GM23338 (cell line): ENCODE data around the gene WNT9A. TPM values are rescaled to one million over a fixed set of nuclear protein-coding genes. Genes with fewer than 3 reads are reported as not detected.

Source experiments
- ATAC-seq: fragments of 200-7000 bp; cut with Tn5 transposase; 3 replicates; pipeline ENCODE4 v1.9.1; 2020
- DNase-seq: peaks from one replicate; pipeline ENCODE4 v3.0.0-alpha.2; 2015; ENCODE audit warnings: low spot score
- H2AFZ ChIP-seq: fragments of 200-600 bp; sonication (generic); 2 replicates; pipeline ENCODE4 v1.8.0; 2016; ENCODE audit warnings: antibody characterized with exemption, mild to moderate bottlenecking, moderate library complexity
- H3F3A ChIP-seq: fragments of 200-600 bp; sonication (generic); replicated peaks from 2 replicates; pipeline ENCODE4 v1.8.0; 2017; ENCODE audit warnings: antibody characterized with exemption, mixed run types, low read depth
- H3K27ac ChIP-seq: fragments of 200-600 bp; sonication (generic); 2 replicates; pipeline ENCODE4 v1.6.1; 2016; ENCODE audit warnings: low read depth
- H3K27me3 ChIP-seq: fragments of 200-600 bp; sonication (generic); 2 replicates; pipeline ENCODE4 v1.8.0; 2016; ENCODE audit warnings: mild to moderate bottlenecking, mixed run types, moderate library complexity; ENCODE audit not compliant: insufficient read depth
- H3K36me3 ChIP-seq: fragments of 200-600 bp; sonication (generic); 2 replicates; pipeline ENCODE4 v1.8.0; 2016; ENCODE audit warnings: mild to moderate bottlenecking; ENCODE audit not compliant: insufficient read depth
- H3K4me1 ChIP-seq: fragments of 200-600 bp; sonication (generic); 2 replicates; pipeline ENCODE4 v1.8.0; 2016; ENCODE audit warnings: mild to moderate bottlenecking, moderate library complexity; ENCODE audit not compliant: insufficient read depth
- H3K4me2 ChIP-seq: fragments of 200-600 bp; sonication (generic); 2 replicates; pipeline ENCODE4 v1.7.1; 2017; ENCODE audit warnings: mixed run types
- H3K4me3 ChIP-seq: fragments of 200-600 bp; sonication (generic); 2 replicates; pipeline ENCODE4 v1.6.1; 2016; ENCODE audit warnings: mixed run types
- H3K79me2 ChIP-seq: fragments of 200-600 bp; sonication (generic); replicated peaks from 2 replicates; pipeline ENCODE4 v1.8.0; 2017; ENCODE audit warnings: mild to moderate bottlenecking; ENCODE audit not compliant: insufficient read depth
- H3K9me2 ChIP-seq: fragments of 200-600 bp; sonication (generic); 2 replicates; pipeline ENCODE4 v1.8.0; 2017; ENCODE audit not compliant: insufficient read depth
- H4K20me1 ChIP-seq: fragments of 200-600 bp; sonication (generic); replicated peaks from 2 replicates; pipeline ENCODE4 v1.8.0; 2017; ENCODE audit warnings: mild to moderate bottlenecking; ENCODE audit not compliant: insufficient read depth
- H3K27ac Mint-ChIP-seq: 2 replicates; pipeline ENCODE4 v1.8.0; 2020; ENCODE audit warnings: inconsistent platforms, mild to moderate bottlenecking, moderate library complexity, mixed read lengths
- H3K27me3 Mint-ChIP-seq: 3 replicates; pipeline ENCODE4 v1.8.0; 2022; ENCODE audit warnings: low read depth, mild to moderate bottlenecking, moderate library complexity, mixed read lengths, inconsistent platforms; ENCODE audit not compliant: insufficient read depth, poor library complexity
- H3K36me3 Mint-ChIP-seq: 3 replicates; pipeline ENCODE4 v1.8.0; 2021; ENCODE audit warnings: low read depth, mild to moderate bottlenecking, inconsistent platforms, moderate library complexity, mixed read lengths
- H3K4me1 Mint-ChIP-seq: 3 replicates; pipeline ENCODE4 v1.8.0; 2020; ENCODE audit warnings: mild to moderate bottlenecking, inconsistent platforms, mixed read lengths
- H3K4me3 Mint-ChIP-seq: 3 replicates; pipeline ENCODE4 v1.8.0; 2021; ENCODE audit warnings: moderate library complexity, mild to moderate bottlenecking, inconsistent platforms, mixed read lengths
- H3K9me3 Mint-ChIP-seq: 3 replicates; pipeline ENCODE4 v1.8.0; 2020; ENCODE audit warnings: moderate library complexity, mild to moderate bottlenecking, inconsistent platforms, mixed read lengths
- CREB1 ChIP-seq: fragments of 250-450 bp; sonication (Bioruptor Pico); IDR thresholded peaks from 2 replicates; pipeline ENCODE4 v1.5.0; 2020; ENCODE audit warnings: low read depth, mild to moderate bottlenecking, moderate library complexity
- EZH2 ChIP-seq: fragments of 200-600 bp; sonication (generic); IDR thresholded peaks from one replicate; pipeline ENCODE4 v1.8.0; 2017; ENCODE audit warnings: antibody characterized with exemption, mild to moderate bottlenecking, low read depth; ENCODE audit not compliant: unreplicated experiment
- EZH2phosphoT487 ChIP-seq: fragments of 200-600 bp; sonication (generic); IDR thresholded peaks from one replicate; pipeline ENCODE4 v1.8.1; 2018; ENCODE audit warnings: antibody characterized with exemption; ENCODE audit not compliant: unreplicated experiment
- JUNB ChIP-seq: IDR thresholded peaks from one replicate; pipeline ENCODE4 v1.6.1; 2016; ENCODE audit warnings: antibody characterized with exemption; ENCODE audit not compliant: unreplicated experiment
- NANOG ChIP-seq: IDR thresholded peaks from 2 replicates; pipeline ENCODE4 v1.6.1; 2016; ENCODE audit warnings: antibody characterized with exemption, borderline replicate concordance
- POLR2AphosphoS5 ChIP-seq: IDR thresholded peaks from 2 replicates; pipeline ENCODE4 v1.6.1; 2016; ENCODE audit warnings: antibody characterized with exemption, low read depth
- STAT1 ChIP-seq: IDR thresholded peaks from one replicate; pipeline ENCODE4 v1.6.1; 2016; ENCODE audit warnings: antibody characterized with exemption; ENCODE audit not compliant: unreplicated experiment
- ZNF114 ChIP-seq: fragments of 250-450 bp; sonication (Bioruptor Pico); IDR thresholded peaks from 2 replicates; pipeline ENCODE4 v1.5.0; 2020; ENCODE audit warnings: mild to moderate bottlenecking, moderate library complexity
- ZNF331 ChIP-seq: fragments of 250-450 bp; sonication (Bioruptor Pico); IDR thresholded peaks from 2 replicates; pipeline ENCODE4 v1.5.0; 2020; ENCODE audit warnings: low read depth, mild to moderate bottlenecking, moderate library complexity
- polyA plus RNA-seq: library from polyadenylated mRNA; unstranded; fragments of >200 nt; fragmentation: Nextera tagmentation; extraction: Ambion mirVana; gene quantifications from 2 replicates; pipeline ENCODE4 v1.2.1, GENCODE V29; 2016
- total RNA-seq: library from RNA; depleted of rRNA; stranded (reverse); fragments of >200 nt; shearing (Covaris generic); gene quantifications from 2 replicates; pipeline ENCODE4 v1.2.3, GENCODE V29; 2014
- TF ChIP-seq, protein P1 (sequence below): IDR thresholded peaks from one replicate; pipeline ENCODE4 v1.6.1; 2018; ENCODE audit warnings: antibody characterized with exemption; ENCODE audit not compliant: unreplicated experiment
- TF ChIP-seq, protein P2 (sequence below): IDR thresholded peaks from 2 replicates; pipeline ENCODE4 v1.6.1; 2016; ENCODE audit warnings: antibody characterized with exemption
- TF ChIP-seq, protein P3 (sequence below), 2 experiments: fragments of 200-600 bp in 1 of 2; sonication (generic) in 1 of 2; conservative IDR thresholded peaks; 2 replicates each; pipeline versions ENCODE4 v1.5.1 to v1.6.1; 2016 to 2017; ENCODE audit warnings: antibody characterized with exemption in 2 of 2, low read depth in 2 of 2, mild to moderate bottlenecking in 2 of 2, moderate library complexity in 1 of 2
- TF ChIP-seq, protein P4 (sequence below): fragments of 250-450 bp; sonication (Bioruptor Pico); IDR thresholded peaks from 2 replicates; pipeline ENCODE4 v1.5.0; 2020; ENCODE audit warnings: mild to moderate bottlenecking, moderate library complexity

WNT9A gene
- total and polyA plus RNA-seq, 2 experiments from 2014 or later, result 0.06 to 2.0 TPM

DNA sequence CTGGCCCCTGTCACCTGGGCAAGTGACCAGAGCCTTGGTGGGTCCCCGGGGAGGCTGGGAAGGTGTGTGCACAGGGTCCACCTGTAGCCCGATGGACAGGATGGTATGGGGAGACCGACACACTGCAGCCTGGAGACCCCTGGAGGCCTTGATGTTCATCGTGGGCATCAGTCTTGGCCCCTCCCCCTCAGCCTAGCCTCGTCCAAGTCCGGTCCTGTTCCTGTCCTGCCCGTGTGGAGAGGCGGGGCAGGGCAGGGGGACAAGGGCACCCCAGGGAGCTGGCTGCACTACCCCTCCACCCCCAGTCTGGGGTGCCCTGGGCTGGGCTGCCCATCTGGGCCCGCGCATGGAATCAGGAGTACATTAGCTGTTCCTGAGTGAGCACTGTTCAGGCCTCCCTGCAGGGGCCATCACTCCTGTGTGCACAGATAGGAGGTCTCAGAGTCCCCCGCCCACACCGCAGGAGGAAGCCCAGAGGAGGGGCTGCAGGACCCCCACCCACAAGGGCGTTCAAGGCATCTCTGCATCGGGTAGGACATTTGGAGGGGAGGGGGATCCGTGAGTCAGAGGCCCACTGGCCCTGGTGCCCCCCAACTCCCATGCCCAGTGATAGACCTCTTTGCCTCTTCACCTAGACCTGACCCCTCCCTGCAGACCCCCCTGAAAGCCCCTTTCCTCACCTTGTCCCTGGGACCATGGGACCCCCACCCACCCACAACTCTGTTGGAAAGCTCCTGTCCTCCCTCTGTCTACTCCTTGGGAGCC, 63.2 kb downstream of the WNT9A start:
- Histone ChIP-seq H3K79me2 (no peaks in the 10 kb centered on the region), H3K27ac (no peak overlapping the region), H3K4me1 (peaks cover 6% of the 10 kb centered on the region; the same call in 1 of the 2 replicates), H3K36me3 (no peaks in the 10 kb centered on the region), H2AFZ (no peak overlapping the region), H3K9me2 (no peaks in the 10 kb centered on the region), H3K4me3 (no peak overlapping the region), H3K27me3 (no peaks in the 10 kb centered on the region), H3K4me2 (no peak overlapping the region), H4K20me1 (no peaks in the 10 kb centered on the region), H3F3A (no peaks in the 10 kb centered on the region)
- no peak overlapping the region for H3K27ac Mint-ChIP-seq
- H3K4me1 Mint-ChIP-seq, result peaks cover 8% of the 10 kb centered on the region
- H3K4me3 Mint-ChIP-seq, result no peak overlapping the region
- peaks cover 10% of the 10 kb centered on the region for H3K27me3 Mint-ChIP-seq
- DNase-seq, result no peak
- H3K36me3 Mint-ChIP-seq, result peaks cover 2% of the 10 kb centered on the region; the same call in 1 of the 3 replicates
- no peaks in the 10 kb centered on the region for H3K9me3 Mint-ChIP-seq
- ATAC-seq, result no peak
- TF ChIP-seq ZNF114 (CRISPR knock-in tag), result no peak
- TF ChIP-seq POLR2AphosphoS5, result no peak
- no peak for TF ChIP-seq EZH2
- TF ChIP-seq CREB1 (CRISPR knock-in tag), result no peak
- TF ChIP-seq STAT1, result no peak
- no peak for TF ChIP-seq EZH2phosphoT487
- TF ChIP-seq, protein P1, sequence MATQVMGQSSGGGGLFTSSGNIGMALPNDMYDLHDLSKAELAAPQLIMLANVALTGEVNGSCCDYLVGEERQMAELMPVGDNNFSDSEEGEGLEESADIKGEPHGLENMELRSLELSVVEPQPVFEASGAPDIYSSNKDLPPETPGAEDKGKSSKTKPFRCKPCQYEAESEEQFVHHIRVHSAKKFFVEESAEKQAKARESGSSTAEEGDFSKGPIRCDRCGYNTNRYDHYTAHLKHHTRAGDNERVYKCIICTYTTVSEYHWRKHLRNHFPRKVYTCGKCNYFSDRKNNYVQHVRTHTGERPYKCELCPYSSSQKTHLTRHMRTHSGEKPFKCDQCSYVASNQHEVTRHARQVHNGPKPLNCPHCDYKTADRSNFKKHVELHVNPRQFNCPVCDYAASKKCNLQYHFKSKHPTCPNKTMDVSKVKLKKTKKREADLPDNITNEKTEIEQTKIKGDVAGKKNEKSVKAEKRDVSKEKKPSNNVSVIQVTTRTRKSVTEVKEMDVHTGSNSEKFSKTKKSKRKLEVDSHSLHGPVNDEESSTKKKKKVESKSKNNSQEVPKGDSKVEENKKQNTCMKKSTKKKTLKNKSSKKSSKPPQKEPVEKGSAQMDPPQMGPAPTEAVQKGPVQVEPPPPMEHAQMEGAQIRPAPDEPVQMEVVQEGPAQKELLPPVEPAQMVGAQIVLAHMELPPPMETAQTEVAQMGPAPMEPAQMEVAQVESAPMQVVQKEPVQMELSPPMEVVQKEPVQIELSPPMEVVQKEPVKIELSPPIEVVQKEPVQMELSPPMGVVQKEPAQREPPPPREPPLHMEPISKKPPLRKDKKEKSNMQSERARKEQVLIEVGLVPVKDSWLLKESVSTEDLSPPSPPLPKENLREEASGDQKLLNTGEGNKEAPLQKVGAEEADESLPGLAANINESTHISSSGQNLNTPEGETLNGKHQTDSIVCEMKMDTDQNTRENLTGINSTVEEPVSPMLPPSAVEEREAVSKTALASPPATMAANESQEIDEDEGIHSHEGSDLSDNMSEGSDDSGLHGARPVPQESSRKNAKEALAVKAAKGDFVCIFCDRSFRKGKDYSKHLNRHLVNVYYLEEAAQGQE, result no peak
- TF ChIP-seq, protein P2, sequence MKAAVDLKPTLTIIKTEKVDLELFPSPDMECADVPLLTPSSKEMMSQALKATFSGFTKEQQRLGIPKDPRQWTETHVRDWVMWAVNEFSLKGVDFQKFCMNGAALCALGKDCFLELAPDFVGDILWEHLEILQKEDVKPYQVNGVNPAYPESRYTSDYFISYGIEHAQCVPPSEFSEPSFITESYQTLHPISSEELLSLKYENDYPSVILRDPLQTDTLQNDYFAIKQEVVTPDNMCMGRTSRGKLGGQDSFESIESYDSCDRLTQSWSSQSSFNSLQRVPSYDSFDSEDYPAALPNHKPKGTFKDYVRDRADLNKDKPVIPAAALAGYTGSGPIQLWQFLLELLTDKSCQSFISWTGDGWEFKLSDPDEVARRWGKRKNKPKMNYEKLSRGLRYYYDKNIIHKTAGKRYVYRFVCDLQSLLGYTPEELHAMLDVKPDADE, result no peak
- TF ChIP-seq NANOG, result no peak
- TF ChIP-seq JUNB, result no peak
- TF ChIP-seq, protein P3, sequence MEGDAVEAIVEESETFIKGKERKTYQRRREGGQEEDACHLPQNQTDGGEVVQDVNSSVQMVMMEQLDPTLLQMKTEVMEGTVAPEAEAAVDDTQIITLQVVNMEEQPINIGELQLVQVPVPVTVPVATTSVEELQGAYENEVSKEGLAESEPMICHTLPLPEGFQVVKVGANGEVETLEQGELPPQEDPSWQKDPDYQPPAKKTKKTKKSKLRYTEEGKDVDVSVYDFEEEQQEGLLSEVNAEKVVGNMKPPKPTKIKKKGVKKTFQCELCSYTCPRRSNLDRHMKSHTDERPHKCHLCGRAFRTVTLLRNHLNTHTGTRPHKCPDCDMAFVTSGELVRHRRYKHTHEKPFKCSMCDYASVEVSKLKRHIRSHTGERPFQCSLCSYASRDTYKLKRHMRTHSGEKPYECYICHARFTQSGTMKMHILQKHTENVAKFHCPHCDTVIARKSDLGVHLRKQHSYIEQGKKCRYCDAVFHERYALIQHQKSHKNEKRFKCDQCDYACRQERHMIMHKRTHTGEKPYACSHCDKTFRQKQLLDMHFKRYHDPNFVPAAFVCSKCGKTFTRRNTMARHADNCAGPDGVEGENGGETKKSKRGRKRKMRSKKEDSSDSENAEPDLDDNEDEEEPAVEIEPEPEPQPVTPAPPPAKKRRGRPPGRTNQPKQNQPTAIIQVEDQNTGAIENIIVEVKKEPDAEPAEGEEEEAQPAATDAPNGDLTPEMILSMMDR (conservative IDR thresholded peaks at IDR 0.05; ENCODE audit: low read depth in 2 of 2), result no peak
- TF ChIP-seq, protein P4, sequence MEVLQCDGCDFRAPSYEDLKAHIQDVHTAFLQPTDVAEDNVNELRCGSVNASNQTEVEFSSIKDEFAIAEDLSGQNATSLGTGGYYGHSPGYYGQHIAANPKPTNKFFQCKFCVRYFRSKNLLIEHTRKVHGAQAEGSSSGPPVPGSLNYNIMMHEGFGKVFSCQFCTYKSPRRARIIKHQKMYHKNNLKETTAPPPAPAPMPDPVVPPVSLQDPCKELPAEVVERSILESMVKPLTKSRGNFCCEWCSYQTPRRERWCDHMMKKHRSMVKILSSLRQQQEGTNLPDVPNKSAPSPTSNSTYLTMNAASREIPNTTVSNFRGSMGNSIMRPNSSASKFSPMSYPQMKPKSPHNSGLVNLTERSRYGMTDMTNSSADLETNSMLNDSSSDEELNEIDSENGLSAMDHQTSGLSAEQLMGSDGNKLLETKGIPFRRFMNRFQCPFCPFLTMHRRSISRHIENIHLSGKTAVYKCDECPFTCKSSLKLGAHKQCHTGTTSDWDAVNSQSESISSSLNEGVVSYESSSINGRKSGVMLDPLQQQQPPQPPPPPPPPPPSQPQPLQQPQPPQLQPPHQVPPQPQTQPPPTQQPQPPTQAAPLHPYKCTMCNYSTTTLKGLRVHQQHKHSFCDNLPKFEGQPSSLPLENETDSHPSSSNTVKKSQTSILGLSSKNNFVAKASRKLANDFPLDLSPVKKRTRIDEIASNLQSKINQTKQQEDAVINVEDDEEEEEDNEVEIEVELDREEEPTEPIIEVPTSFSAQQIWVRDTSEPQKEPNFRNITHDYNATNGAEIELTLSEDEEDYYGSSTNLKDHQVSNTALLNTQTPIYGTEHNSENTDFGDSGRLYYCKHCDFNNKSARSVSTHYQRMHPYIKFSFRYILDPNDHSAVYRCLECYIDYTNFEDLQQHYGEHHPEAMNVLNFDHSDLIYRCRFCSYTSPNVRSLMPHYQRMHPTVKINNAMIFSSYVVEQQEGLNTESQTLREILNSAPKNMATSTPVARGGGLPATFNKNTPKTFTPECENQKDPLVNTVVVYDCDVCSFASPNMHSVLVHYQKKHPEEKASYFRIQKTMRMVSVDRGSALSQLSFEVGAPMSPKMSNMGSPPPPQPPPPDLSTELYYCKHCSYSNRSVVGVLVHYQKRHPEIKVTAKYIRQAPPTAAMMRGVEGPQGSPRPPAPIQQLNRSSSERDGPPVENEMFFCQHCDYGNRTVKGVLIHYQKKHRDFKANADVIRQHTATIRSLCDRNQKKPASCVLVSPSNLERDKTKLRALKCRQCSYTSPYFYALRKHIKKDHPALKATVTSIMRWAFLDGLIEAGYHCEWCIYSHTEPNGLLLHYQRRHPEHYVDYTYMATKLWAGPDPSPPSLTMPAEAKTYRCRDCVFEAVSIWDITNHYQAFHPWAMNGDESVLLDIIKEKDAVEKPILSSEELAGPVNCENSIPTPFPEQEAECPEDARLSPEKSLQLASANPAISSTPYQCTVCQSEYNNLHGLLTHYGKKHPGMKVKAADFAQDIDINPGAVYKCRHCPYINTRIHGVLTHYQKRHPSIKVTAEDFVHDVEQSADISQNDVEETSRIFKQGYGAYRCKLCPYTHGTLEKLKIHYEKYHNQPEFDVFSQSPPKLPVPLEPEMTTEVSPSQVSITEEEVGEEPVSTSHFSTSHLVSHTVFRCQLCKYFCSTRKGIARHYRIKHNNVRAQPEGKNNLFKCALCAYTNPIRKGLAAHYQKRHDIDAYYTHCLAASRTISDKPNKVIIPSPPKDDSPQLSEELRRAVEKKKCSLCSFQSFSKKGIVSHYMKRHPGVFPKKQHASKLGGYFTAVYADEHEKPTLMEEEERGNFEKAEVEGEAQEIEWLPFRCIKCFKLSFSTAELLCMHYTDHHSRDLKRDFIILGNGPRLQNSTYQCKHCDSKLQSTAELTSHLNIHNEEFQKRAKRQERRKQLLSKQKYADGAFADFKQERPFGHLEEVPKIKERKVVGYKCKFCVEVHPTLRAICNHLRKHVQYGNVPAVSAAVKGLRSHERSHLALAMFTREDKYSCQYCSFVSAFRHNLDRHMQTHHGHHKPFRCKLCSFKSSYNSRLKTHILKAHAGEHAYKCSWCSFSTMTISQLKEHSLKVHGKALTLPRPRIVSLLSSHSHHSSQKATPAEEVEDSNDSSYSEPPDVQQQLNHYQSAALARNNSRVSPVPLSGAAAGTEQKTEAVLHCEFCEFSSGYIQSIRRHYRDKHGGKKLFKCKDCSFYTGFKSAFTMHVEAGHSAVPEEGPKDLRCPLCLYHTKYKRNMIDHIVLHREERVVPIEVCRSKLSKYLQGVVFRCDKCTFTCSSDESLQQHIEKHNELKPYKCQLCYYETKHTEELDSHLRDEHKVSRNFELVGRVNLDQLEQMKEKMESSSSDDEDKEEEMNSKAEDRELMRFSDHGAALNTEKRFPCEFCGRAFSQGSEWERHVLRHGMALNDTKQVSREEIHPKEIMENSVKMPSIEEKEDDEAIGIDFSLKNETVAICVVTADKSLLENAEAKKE (CRISPR knock-in tag), result no peak
- no peak for TF ChIP-seq ZNF331 (CRISPR knock-in tag)
